ENCODE data around the gene ABL1.

The ABL1 gene

DNA sequence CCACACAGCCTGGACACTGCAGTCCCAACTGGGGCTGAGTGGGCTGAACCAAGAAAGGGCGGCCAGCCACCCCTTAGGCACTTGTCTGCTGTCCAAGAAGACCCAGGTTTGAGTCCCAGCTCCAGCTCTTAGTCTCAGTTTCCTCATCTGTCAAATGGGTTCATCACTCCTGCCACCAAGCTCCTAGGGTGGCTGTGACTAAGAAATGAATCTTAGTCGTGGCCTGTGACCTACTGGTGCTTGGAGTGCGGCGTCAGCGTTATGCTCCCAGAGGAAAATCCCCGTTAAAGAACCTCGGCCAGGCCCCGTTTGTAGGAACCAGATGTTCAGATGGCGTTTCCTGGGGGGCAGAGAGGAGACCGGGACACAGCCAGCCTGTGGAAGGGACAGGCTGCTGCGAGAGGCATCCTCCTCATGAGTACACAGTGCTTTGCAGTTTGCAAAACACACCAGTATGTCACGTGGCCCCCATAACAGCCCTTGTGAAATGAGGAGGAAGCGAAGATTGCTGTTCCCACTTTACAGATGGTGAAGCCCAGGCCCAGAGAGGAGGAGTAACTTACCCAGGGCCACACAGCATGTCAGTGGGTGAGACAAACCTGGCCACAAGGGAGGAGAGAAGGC is 100.7 kb downstream of the ABL1 start:
- no peak for TF ChIP-seq EZH2 (optimal IDR thresholded peaks at IDR 0.05; ENCODE audit: low read depth, low read length)
- TF ChIP-seq EZH2phosphoT487 (IDR thresholded peaks at IDR 0.05; ENCODE audit: low read length): no peak
- TF ChIP-seq, protein P1, sequence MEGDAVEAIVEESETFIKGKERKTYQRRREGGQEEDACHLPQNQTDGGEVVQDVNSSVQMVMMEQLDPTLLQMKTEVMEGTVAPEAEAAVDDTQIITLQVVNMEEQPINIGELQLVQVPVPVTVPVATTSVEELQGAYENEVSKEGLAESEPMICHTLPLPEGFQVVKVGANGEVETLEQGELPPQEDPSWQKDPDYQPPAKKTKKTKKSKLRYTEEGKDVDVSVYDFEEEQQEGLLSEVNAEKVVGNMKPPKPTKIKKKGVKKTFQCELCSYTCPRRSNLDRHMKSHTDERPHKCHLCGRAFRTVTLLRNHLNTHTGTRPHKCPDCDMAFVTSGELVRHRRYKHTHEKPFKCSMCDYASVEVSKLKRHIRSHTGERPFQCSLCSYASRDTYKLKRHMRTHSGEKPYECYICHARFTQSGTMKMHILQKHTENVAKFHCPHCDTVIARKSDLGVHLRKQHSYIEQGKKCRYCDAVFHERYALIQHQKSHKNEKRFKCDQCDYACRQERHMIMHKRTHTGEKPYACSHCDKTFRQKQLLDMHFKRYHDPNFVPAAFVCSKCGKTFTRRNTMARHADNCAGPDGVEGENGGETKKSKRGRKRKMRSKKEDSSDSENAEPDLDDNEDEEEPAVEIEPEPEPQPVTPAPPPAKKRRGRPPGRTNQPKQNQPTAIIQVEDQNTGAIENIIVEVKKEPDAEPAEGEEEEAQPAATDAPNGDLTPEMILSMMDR (IDR thresholded peaks at IDR 0.05; ENCODE audit: low read length): no peak
- H3K9ac ChIP-seq (ENCODE audit: low read length): no peak overlapping the region
- H3F3A ChIP-seq (ENCODE audit: insufficient read depth, low read length): no peaks in the 10 kb centered on the region
- no peak overlapping the region for H3K4me2 ChIP-seq (ENCODE audit: low read depth, low read length)
- peaks cover 94% of the 10 kb centered on the region for H3K27me3 ChIP-seq (replicated peaks; ENCODE audit: insufficient read depth, low read length)
- H3K27ac ChIP-seq (ENCODE audit: low read length): no peak overlapping the region
- H3K4me1 ChIP-seq (ENCODE audit: low read length): no peaks in the 10 kb centered on the region
- H3K9me3 ChIP-seq (replicated peaks; ENCODE audit: insufficient read depth, low read length): no peaks in the 10 kb centered on the region
- H3K36me3 ChIP-seq (replicated peaks; ENCODE audit: insufficient read depth, low read length): no peaks in the 10 kb centered on the region
- no peak overlapping the region for H3K4me3 ChIP-seq (ENCODE audit: low read length)
- no peaks in the 10 kb centered on the region for H4K20me1 ChIP-seq (ENCODE audit: insufficient read depth, low read length)
- H3K79me2 ChIP-seq (ENCODE audit: low read length): no peaks in the 10 kb centered on the region
- no peak for DNase-seq
- H2AFZ ChIP-seq (ENCODE audit: low read length): no peak overlapping the region
- no peaks in the 10 kb centered on the region for H3K9me2 ChIP-seq (replicated peaks; ENCODE audit: insufficient read depth, low read length)

DNA sequence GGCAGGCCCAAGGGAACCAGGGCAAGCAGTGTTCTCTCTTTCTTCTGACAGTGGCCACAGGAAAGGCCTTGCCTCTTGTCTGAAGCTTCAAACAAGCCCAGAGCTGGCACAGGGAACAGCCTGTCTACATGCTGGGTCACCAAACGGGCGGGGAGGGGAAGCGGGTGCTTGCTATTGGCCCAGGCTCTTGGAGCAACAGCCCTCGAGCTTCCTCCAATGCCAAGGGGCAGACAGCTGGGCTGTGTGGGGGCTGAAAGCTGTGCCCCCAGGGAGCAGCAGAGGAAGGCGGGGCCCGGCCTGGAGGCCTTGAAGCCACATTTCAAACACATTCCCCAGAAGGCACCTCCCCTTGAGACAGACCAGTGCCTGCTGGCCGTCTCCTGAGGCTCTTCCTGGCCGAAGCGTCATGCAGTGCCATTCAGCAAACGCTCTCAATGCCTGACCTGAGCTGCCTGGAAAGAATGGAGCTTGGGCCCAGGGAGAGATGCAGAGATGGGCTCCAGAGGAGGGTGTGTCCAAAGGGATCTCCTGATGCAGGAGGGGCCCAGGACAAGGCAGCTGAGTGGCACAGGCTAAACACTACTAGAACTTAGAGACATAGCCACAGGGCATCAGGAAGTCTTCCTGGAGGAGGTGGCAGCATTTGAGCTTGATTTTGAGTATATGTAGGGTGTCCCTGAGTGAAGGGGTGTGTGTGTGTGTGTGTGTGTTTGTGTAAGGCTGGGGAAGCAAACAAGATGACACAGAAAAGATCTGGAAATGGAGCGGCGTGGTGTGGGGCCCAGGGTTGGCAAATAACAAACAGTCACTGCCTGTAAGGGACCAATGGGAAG is 101.4 kb downstream of the ABL1 start:
- TF ChIP-seq EZH2phosphoT487 (IDR thresholded peaks at IDR 0.05; ENCODE audit: low read length): no peak
- H3K9me2 ChIP-seq (replicated peaks; ENCODE audit: insufficient read depth, low read length): no peaks in the 10 kb centered on the region
- no peaks in the 10 kb centered on the region for H3K9me3 ChIP-seq (replicated peaks; ENCODE audit: insufficient read depth, low read length)
- no peak overlapping the region for H3K27ac ChIP-seq (ENCODE audit: low read length)
- no peaks in the 10 kb centered on the region for H3K36me3 ChIP-seq (replicated peaks; ENCODE audit: insufficient read depth, low read length)
- no peaks in the 10 kb centered on the region for H3K4me1 ChIP-seq (ENCODE audit: low read length)
- no peak overlapping the region for H2AFZ ChIP-seq (ENCODE audit: low read length)
- H3K4me2 ChIP-seq (ENCODE audit: low read depth, low read length): no peak overlapping the region
- peaks cover 92% of the 10 kb centered on the region for H3K27me3 ChIP-seq (replicated peaks; ENCODE audit: insufficient read depth, low read length)
- H3K79me2 ChIP-seq (ENCODE audit: low read length): no peaks in the 10 kb centered on the region
- no peaks in the 10 kb centered on the region for H4K20me1 ChIP-seq (ENCODE audit: insufficient read depth, low read length)
- no peaks in the 10 kb centered on the region for H3F3A ChIP-seq (ENCODE audit: insufficient read depth, low read length)
- no peak overlapping the region for H3K4me3 ChIP-seq (ENCODE audit: low read length)
- H3K9ac ChIP-seq (ENCODE audit: low read length): no peak overlapping the region
- DNase-seq: no peak
